Measurements from ENCODE around the gene MMP17. TPM values are rescaled to one million over a fixed set of nuclear protein-coding genes. Genes with fewer than 3 reads are reported as not detected.
"Not testable (repeated sequence)": the region's sequence is repeated elsewhere in the genome, so short reads cannot be mapped to it uniquely, and the experiment has no call there.

The MMP17 gene
- polyA plus RNA-seq, 3 donors: 2.8 to 78.3 (median 3.0) TPM

GRCh38 chr12:131885543-131886057 lies 57.4 kb downstream of the MMP17 start:
- 90% methylated on average over 2 of the region's 7 CpGs for WGBS (ENCODE audit: insufficient coverage)
- no peak for TF ChIP-seq CTCF (IDR thresholded peaks at IDR 0.05)
- no peaks in the 10 kb centered on the region for H3K27me3 ChIP-seq (ENCODE audit: control insufficient read depth in 2 of 2, insufficient read depth in 2 of 2, low read length in 2 of 2)
- no peak overlapping the region for H3K4me2 ChIP-seq (replicated peaks; ENCODE audit: extremely low read depth, low read length, poor library complexity, severe bottlenecking)
- H3K4me1 Mint-ChIP-seq: peaks cover 50% of the 10 kb centered on the region
- H3K27ac ChIP-seq (ENCODE audit: low read depth in 1 of 2, low read length in 2 of 2): no peak overlapping the region
- H3K4me3 Mint-ChIP-seq: no peak overlapping the region
- H3K9me3 ChIP-seq (replicated peaks in 1 of 2; ENCODE audit: control insufficient read depth in 1 of 2, insufficient read depth in 1 of 2, low read length in 2 of 2): peaks cover 0 to 4% of the 10 kb centered on the region in 2 donors
- no peak for DNase-seq
- peaks cover 37 to 55% of the 10 kb centered on the region in 2 donors for H3K4me1 ChIP-seq (ENCODE audit: control insufficient read depth in 1 of 2, insufficient read depth in 2 of 2, low read length in 2 of 2)
- no peaks in the 10 kb centered on the region for H4K20me1 ChIP-seq (ENCODE audit: insufficient read depth, low read length)
- peaks cover 4 to 6% of the 10 kb centered on the region in 2 donors for H3K36me3 Mint-ChIP-seq
- no peaks in the 10 kb centered on the region for H3K36me3 ChIP-seq (replicated peaks in 1 of 2; ENCODE audit: control insufficient read depth in 1 of 2, insufficient read depth in 2 of 2, low read length in 2 of 2)
- peak overlapping the region in 2 of 7 donors; percentile 17 to 45 for H3K27ac Mint-ChIP-seq
- H3K9ac ChIP-seq (ENCODE audit: insufficient read depth, low read length, poor library complexity, severe bottlenecking): no peak overlapping the region
- intact Hi-C loops (cut with micrococcal nuclease): no loop called here
- no peak overlapping the region for H3K4me3 ChIP-seq (replicated peaks in 1 of 3; ENCODE audit: low read depth in 2 of 3, low read length in 3 of 3)
- peak overlapping the region; percentile 41 for H2AFZ ChIP-seq (ENCODE audit: insufficient read depth, low read depth, low read length, poor library complexity, severe bottlenecking)
- H3K79me2 ChIP-seq (ENCODE audit: insufficient read depth, low read length): no peaks in the 10 kb centered on the region
- peaks cover 2 to 9% (median 8%) of the 10 kb centered on the region in 3 donors for H3K27me3 Mint-ChIP-seq (ENCODE audit: low read depth in 3 of 3)
- peaks cover 6 to 12% (median 8%) of the 10 kb centered on the region in 7 donors for H3K9me3 Mint-ChIP-seq

- intact Hi-C loops (cut with micrococcal nuclease): loop anchor here in 1 of 2 donors (5.0 kb wide), 1 partner anchor 56 kb away; the partner anchor contains the start of gene EP400
- H3K36me3 Mint-ChIP-seq; H3K27ac Mint-ChIP-seq; H2AFZ ChIP-seq (ENCODE audit: insufficient read depth, low read depth, low read length, poor library complexity, severe bottlenecking); H3K9ac ChIP-seq (ENCODE audit: insufficient read depth, low read length, poor library complexity, severe bottlenecking); H3K27ac ChIP-seq (ENCODE audit: low read depth in 1 of 2, low read length in 2 of 2); H3K4me3 ChIP-seq (replicated peaks in 1 of 3; ENCODE audit: low read depth in 2 of 3, low read length in 3 of 3); H3K4me3 Mint-ChIP-seq; H4K20me1 ChIP-seq (ENCODE audit: insufficient read depth, low read length); H3K9me3 Mint-ChIP-seq; DNase-seq; H3K27me3 ChIP-seq (ENCODE audit: control insufficient read depth in 2 of 2, insufficient read depth in 2 of 2, low read length in 2 of 2); H3K36me3 ChIP-seq (replicated peaks in 1 of 2; ENCODE audit: control insufficient read depth in 1 of 2, insufficient read depth in 2 of 2, low read length in 2 of 2); H3K4me2 ChIP-seq (replicated peaks; ENCODE audit: extremely low read depth, low read length, poor library complexity, severe bottlenecking); H3K9me3 ChIP-seq (replicated peaks in 1 of 2; ENCODE audit: control insufficient read depth in 1 of 2, insufficient read depth in 1 of 2, low read length in 2 of 2); H3K27me3 Mint-ChIP-seq (ENCODE audit: low read depth in 3 of 3): not testable (repeated sequence)
- WGBS (ENCODE audit: insufficient coverage): no CpG with 5 or more reads among the region's 8 CpGs
- H3K4me1 Mint-ChIP-seq: peaks cover 17% of the 10 kb centered on the region
- peaks cover 14% of the 10 kb centered on the region for H3K79me2 ChIP-seq (ENCODE audit: insufficient read depth, low read length)
- peaks cover 23 to 24% of the 10 kb centered on the region in 2 donors for H3K4me1 ChIP-seq (ENCODE audit: control insufficient read depth in 1 of 2, insufficient read depth in 2 of 2, low read length in 2 of 2)
These were observed 63.5 kb downstream of the MMP17 start for GRCh38 chr12:131891722-131892121.
